GM12891 (cell line): Measurements from ENCODE around the gene CD28.

Experiments
- PAX5 ChIP-seq: IDR thresholded peaks from 2 replicates; pipeline ENCODE4 v1.6.1; 2011; ENCODE audit warnings: low read length, moderate library complexity, mild to moderate bottlenecking; ENCODE audit not compliant: insufficient read depth, severe bottlenecking
- POLR2A ChIP-seq: IDR thresholded peaks from 2 replicates; pipeline ENCODE4 v1.6.1; 2011; ENCODE audit warnings: low read depth, low read length, control low read depth
- POLR2AphosphoS5 ChIP-seq: IDR thresholded peaks from 2 replicates; pipeline ENCODE4 v1.6.1; 2011; ENCODE audit warnings: low read depth, low read length, control low read depth
- TAF1 ChIP-seq: IDR thresholded peaks from 2 replicates; pipeline ENCODE4 v1.6.1; 2011; ENCODE audit warnings: low read depth, low read length, control low read depth

DNA sequence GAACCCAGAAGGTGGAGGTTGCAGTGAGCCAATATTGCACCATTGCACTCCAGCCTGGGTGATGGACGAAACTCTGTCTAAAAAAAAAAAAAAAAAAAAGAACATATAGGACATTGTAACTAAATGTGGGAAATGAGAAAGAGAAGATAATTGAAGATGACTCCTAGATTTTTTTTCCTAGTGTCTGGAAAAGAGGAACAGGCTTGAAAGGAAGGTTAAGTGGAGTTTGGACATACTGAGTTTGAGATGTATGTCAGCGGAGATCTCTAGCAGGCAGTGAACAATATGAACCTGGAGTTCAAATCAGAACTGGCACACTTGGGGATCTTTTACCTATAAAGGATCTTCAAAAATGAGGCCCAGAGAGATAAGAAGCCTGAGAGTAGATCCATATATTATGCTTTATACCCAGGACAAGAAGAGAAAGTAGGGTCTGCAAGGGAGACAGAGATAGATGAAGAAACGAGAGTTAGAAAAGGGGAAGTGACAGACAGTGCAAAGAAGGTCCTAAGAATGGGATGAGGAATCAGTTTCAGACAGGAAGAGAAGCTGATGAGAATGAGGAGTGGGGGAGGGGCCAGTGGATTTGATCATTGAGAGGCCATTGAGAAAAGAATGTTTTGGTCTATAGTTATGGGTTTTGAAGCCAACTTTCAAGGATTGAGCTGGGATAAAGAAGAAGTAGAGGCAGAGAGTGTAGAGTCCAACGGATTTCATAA, 46.9 kb upstream of the CD28 start:
- no peak for TF ChIP-seq POLR2A
- no peak for TF ChIP-seq POLR2AphosphoS5
- TF ChIP-seq PAX5, result no peak
- TF ChIP-seq TAF1, result no peak
